H1 (cell line): ENCODE results near the gene CAMK1. TPM values are rescaled to one million over a fixed set of nuclear protein-coding genes. Genes with fewer than 3 reads are reported as not detected.

Source experiments
- CTCF ChIA-PET: fragments of 300-600 bp; sonication (Branson Sonifier 250); formaldehyde crosslinking; loops from one replicate; lab custom pipeline; 2021; ENCODE audit not compliant: partially characterized antibody; lab: Charles Lee
- POLR2A ChIA-PET: fragments of 300-600 bp; sonication (Branson Sonifier 250); formaldehyde crosslinking; loops from one replicate; lab custom pipeline; 2021; ENCODE audit warnings: inconsistent platforms; ENCODE audit not compliant: partially characterized antibody; lab: Charles Lee
- DNase-seq, 2 experiments: peaks; one replicate each; pipeline versions ENCODE4 v3.0.0 to v3.0.0-alpha.2; 2010 to 2022; ENCODE audit warnings: low spot score in 2 of 2, low read depth in 1 of 2, mixed read lengths in 1 of 2
- FAIRE-seq: peaks from 2 replicates; lab custom pipeline; 2011; peaks lifted over from hg19 to GRCh38; lab: Jason Lieb, UNC
- H2AFZ ChIP-seq: 2 replicates; pipeline ENCODE4 v1.8.1; 2012; ENCODE audit warnings: low read length, inconsistent platforms
- H2AK5ac ChIP-seq: 2 replicates; pipeline ENCODE4 v1.6.1; 2013; ENCODE audit warnings: low read depth, low read length
- H2BK120ac ChIP-seq: replicated peaks from 2 replicates; pipeline ENCODE3; 2013; ENCODE audit warnings: low read depth, low read length, inconsistent platforms
- H2BK12ac ChIP-seq: 2 replicates; pipeline ENCODE4 v1.6.1; 2013; ENCODE audit warnings: low read depth, low read length
- H2BK15ac ChIP-seq: 2 replicates; pipeline ENCODE4 v1.6.1; 2013; ENCODE audit warnings: low read length
- H2BK20ac ChIP-seq: 2 replicates; pipeline ENCODE4 v1.6.1; 2013; ENCODE audit warnings: low read length
- H2BK5ac ChIP-seq: 2 replicates; pipeline ENCODE4 v1.6.1; 2013; ENCODE audit warnings: low read depth, low read length
- H3K14ac ChIP-seq: 2 replicates; pipeline ENCODE4 v1.6.1; 2013; ENCODE audit warnings: inconsistent platforms; ENCODE audit not compliant: insufficient read length
- H3K18ac ChIP-seq: 2 replicates; pipeline ENCODE4 v1.6.1; 2013; ENCODE audit warnings: low read length; ENCODE audit errors: extremely low read depth
- H3K23ac ChIP-seq: 2 replicates; pipeline ENCODE4 v1.6.1; 2013; ENCODE audit warnings: inconsistent platforms; ENCODE audit not compliant: insufficient read length
- H3K23me2 ChIP-seq: 2 replicates; pipeline ENCODE4 v1.6.1; 2013; ENCODE audit warnings: low read depth, low read length
- H3K27ac ChIP-seq: 2 replicates; pipeline ENCODE4 v1.6.1; 2011; ENCODE audit warnings: low read depth, low read length, inconsistent platforms
- H3K27me3 ChIP-seq, 4 experiments: replicated peaks in 1 of 4; 1 replicate in 1 of 4; 2 replicates in 3 of 4; pipeline versions ENCODE4 v1.6.1 to v1.8.1; 2011 to 2013; ENCODE audit warnings: low read length in 3 of 4, mild to moderate bottlenecking in 3 of 4, inconsistent platforms in 2 of 4, mixed read lengths in 2 of 4, moderate library complexity in 1 of 4; ENCODE audit not compliant: control insufficient read depth in 3 of 4, insufficient read depth in 3 of 4; ENCODE audit errors: extremely low read depth in 1 of 4
- H3K36me3 ChIP-seq, 4 experiments: 2 replicates each; pipeline versions ENCODE4 v1.6.1 to v1.8.1; 2011 to 2013; ENCODE audit warnings: mild to moderate bottlenecking in 4 of 4, low read length in 3 of 4, moderate library complexity in 2 of 4, control low read depth in 1 of 4, inconsistent platforms in 1 of 4; ENCODE audit not compliant: insufficient read depth in 4 of 4, control insufficient read depth in 2 of 4
- H3K4ac ChIP-seq: replicated peaks from 2 replicates; pipeline ENCODE3; 2013; ENCODE audit warnings: low read length, low read depth, mixed read lengths, inconsistent platforms; ENCODE audit not compliant: insufficient read length
- H3K4me1 ChIP-seq, 4 experiments: replicated peaks in 1 of 4; 1 replicate in 1 of 4; 2 replicates in 3 of 4; pipeline versions ENCODE4 v1.6.1 to v1.8.1; 2011 to 2013; ENCODE audit warnings: low read length in 3 of 4, inconsistent platforms in 2 of 4, mixed read lengths in 1 of 4; ENCODE audit not compliant: insufficient read depth in 4 of 4, control insufficient read depth in 3 of 4
- H3K4me2 ChIP-seq, 2 experiments: 2 replicates each; pipeline versions ENCODE4 v1.6.1 to v1.8.1; 2011 to 2013; ENCODE audit warnings: low read depth in 2 of 2, low read length in 2 of 2, control low read depth in 1 of 2, inconsistent platforms in 1 of 2, mild to moderate bottlenecking in 1 of 2; ENCODE audit not compliant: insufficient read depth in 1 of 2
- H3K4me3 ChIP-seq, 4 experiments: fragments of 200-600, 300-600 bp in 1 of 4; sonication (generic), shearing (Covaris generic), sonication (Bioruptor Twin) in 1 of 4; 2 replicates each; pipeline versions ENCODE4 v1.5.1 to v1.8.1; 2011 to 2016; ENCODE audit warnings: low read length in 4 of 4, low read depth in 3 of 4, control low read depth in 2 of 4, inconsistent platforms in 2 of 4, mild to moderate bottlenecking in 2 of 4, mixed read lengths in 1 of 4, moderate library complexity in 1 of 4; ENCODE audit not compliant: insufficient read depth in 2 of 4; ENCODE audit errors: extremely low read depth in 1 of 4
- H3K56ac ChIP-seq: replicated peaks from 2 replicates; pipeline ENCODE3; 2013; ENCODE audit warnings: low read depth, mild to moderate bottlenecking, mixed read lengths, low read length, inconsistent platforms; ENCODE audit not compliant: insufficient read length
- H3K79me1 ChIP-seq: 2 replicates; pipeline ENCODE4 v1.6.1; 2013; ENCODE audit warnings: low read depth, low read length, control low read depth
- H3K79me2 ChIP-seq, 2 experiments: 2 replicates each; pipeline versions ENCODE4 v1.6.1 to v1.8.1; 2012 to 2013; ENCODE audit warnings: low read length in 2 of 2, mild to moderate bottlenecking in 2 of 2, inconsistent platforms in 1 of 2; ENCODE audit not compliant: insufficient read depth in 2 of 2, control insufficient read depth in 1 of 2
- H3K9ac ChIP-seq, 4 experiments: replicated peaks in 1 of 4; 1 replicate in 1 of 4; 2 replicates in 3 of 4; pipeline versions ENCODE4 v1.6.1 to v1.8.1; 2011 to 2013; ENCODE audit warnings: low read depth in 3 of 4, low read length in 3 of 4, control low read depth in 2 of 4, mild to moderate bottlenecking in 2 of 4, moderate library complexity in 2 of 4, inconsistent platforms in 1 of 4; ENCODE audit errors: extremely low read depth in 1 of 4
- H3K9me3 ChIP-seq, 2 experiments: 2 replicates each; pipeline versions ENCODE4 v1.6.1 to v1.8.1; 2012 to 2013; ENCODE audit warnings: mild to moderate bottlenecking in 2 of 2, moderate library complexity in 2 of 2, control low read depth in 1 of 2, inconsistent platforms in 1 of 2, low read depth in 1 of 2, low read length in 1 of 2, mixed read lengths in 1 of 2; ENCODE audit not compliant: insufficient read depth in 2 of 2
- H4K20me1 ChIP-seq, 2 experiments: replicated peaks in 1 of 2; 2 replicates each; pipeline versions ENCODE3 to v1.8.1; 2011 to 2013; ENCODE audit warnings: inconsistent platforms in 2 of 2, low read length in 2 of 2, mild to moderate bottlenecking in 1 of 2; ENCODE audit not compliant: insufficient read depth in 2 of 2, control insufficient read depth in 1 of 2
- H4K5ac ChIP-seq: 2 replicates; pipeline ENCODE4 v1.6.1; 2013; ENCODE audit warnings: low read length, low read depth, mixed read lengths, inconsistent platforms; ENCODE audit not compliant: insufficient read length
- H4K8ac ChIP-seq: 2 replicates; pipeline ENCODE4 v1.8.0; 2013; ENCODE audit warnings: mild to moderate bottlenecking, moderate library complexity, low read length, inconsistent platforms; ENCODE audit not compliant: insufficient read depth; ENCODE audit errors: extremely low read depth
- H4K91ac ChIP-seq: replicated peaks from 2 replicates; pipeline ENCODE3; 2013; ENCODE audit warnings: low read length, mixed read lengths, inconsistent platforms; ENCODE audit not compliant: insufficient read length
- CEBPB ChIP-seq: IDR thresholded peaks from 2 replicates; pipeline ENCODE4 v1.6.1; 2012; ENCODE audit warnings: low read depth, low read length
- CTBP2 ChIP-seq: IDR thresholded peaks from 2 replicates; pipeline ENCODE4 v1.7.0; 2011; ENCODE audit warnings: borderline replicate concordance, mild to moderate bottlenecking, moderate library complexity, mixed read lengths, low read length; ENCODE audit not compliant: insufficient read depth, insufficient read length
- E2F6 ChIP-seq: IDR thresholded peaks from 2 replicates; pipeline ENCODE4 v1.6.1; 2012; ENCODE audit warnings: inconsistent platforms
- JUND ChIP-seq: IDR thresholded peaks from 2 replicates; pipeline ENCODE4 v1.6.1; 2011; ENCODE audit warnings: mild to moderate bottlenecking, improper control_type of control experiment, low read length
- NANOG ChIP-seq: IDR thresholded peaks from 2 replicates; pipeline ENCODE4 v1.6.1; 2011; ENCODE audit warnings: low read length, low read depth, mild to moderate bottlenecking, inconsistent platforms; ENCODE audit not compliant: insufficient read depth, poor library complexity, severe bottlenecking
- NRF1 ChIP-seq: IDR thresholded peaks from 2 replicates; pipeline ENCODE4 v1.6.1; 2011; ENCODE audit warnings: mild to moderate bottlenecking, low read depth, low read length, improper control_type of control experiment
- RAD21 ChIP-seq, 2 experiments: IDR thresholded peaks in 1 of 2; conservative IDR thresholded peaks in 1 of 2; 2 replicates each; pipeline ENCODE4 v1.6.1; 2011; ENCODE audit warnings: low read depth in 2 of 2, low read length in 2 of 2, improper control_type of control experiment in 1 of 2, inconsistent platforms in 1 of 2, mild to moderate bottlenecking in 1 of 2, moderate library complexity in 1 of 2
- SIN3A ChIP-seq, 2 experiments: IDR thresholded peaks in 1 of 2; conservative IDR thresholded peaks in 1 of 2; 2 replicates each; pipeline ENCODE4 v1.6.1; 2011 to 2012; ENCODE audit warnings: low read length in 2 of 2, improper control_type of control experiment in 1 of 2, low read depth in 1 of 2, mild to moderate bottlenecking in 1 of 2
- SIX5 ChIP-seq: IDR thresholded peaks from 2 replicates; pipeline ENCODE4 v1.6.1; 2011; ENCODE audit warnings: mild to moderate bottlenecking, low read depth, low read length
- SP4 ChIP-seq: IDR thresholded peaks from 2 replicates; pipeline ENCODE4 v1.6.1; 2012; ENCODE audit warnings: low read length, inconsistent platforms
- SUZ12 ChIP-seq: fragments of 200-600 bp; sonication (generic); IDR thresholded peaks from 2 replicates; pipeline ENCODE4 v1.6.1; 2012; ENCODE audit warnings: mild to moderate bottlenecking, inconsistent platforms, low read length, moderate library complexity, mixed read lengths
- YY1 ChIP-seq: IDR thresholded peaks from 2 replicates; pipeline ENCODE4 v1.6.1; 2011; ENCODE audit warnings: low read depth, mild to moderate bottlenecking, low read length
- ZNF274 ChIP-seq: IDR thresholded peaks from 2 replicates; pipeline ENCODE4 v1.7.0; 2012; ENCODE audit warnings: low read length, borderline replicate concordance; ENCODE audit errors: extremely low read depth
- WGBS, 2 experiments: shearing (Covaris generic) in 1 of 2; methylation state at CpG; one replicate each; pipeline versions ENCODE4 v1.1.6 to v1.1.7; 2013 to 2015; ENCODE audit warnings: low lambda C conversion rate in 2 of 2, mixed read lengths in 2 of 2, inconsistent platforms in 1 of 2, low coverage in 1 of 2, missing lambda C conversion rate in 1 of 2; ENCODE audit not compliant: insufficient replicate concordance in 2 of 2, insufficient coverage in 1 of 2, insufficient read length in 1 of 2; ENCODE audit errors: extremely low coverage in 1 of 2, missing lambda C conversion rate in 1 of 2; 5-methylcytosine and 5-hydroxymethylcytosine counted together
- polyA plus RNA-seq, 7 experiments: library from polyadenylated mRNA; depleted of rRNA in 3 of 7; stranded (reverse) in 5 of 7; unstranded in 2 of 7; fragments of >200 nt in 5 of 7; fragments of 200-250 nt in 2 of 7; gene quantifications; 1 replicate in 5 of 7; 2 replicates in 1 of 7; 4 replicates in 1 of 7; pipeline versions ENCODE4 v1.2.1 to v1.2.3, GENCODE V29; 2011 to 2013; ENCODE audit warnings: missing spikeins in 2 of 7, mixed read lengths in 2 of 7
- total RNA-seq: library from RNA; stranded (reverse); fragmentation: NEBNext Ultra II Directional; extraction: Animal tissue kit (Norgen Biotek cat#: 25700); gene quantifications from 2 replicates; pipeline ENCODE4 v1.2.1, GENCODE V29; 2021

The CAMK1 gene
- total and polyA plus RNA-seq, 2 of the 8 experiments (the other 6 are each of a cell fraction or from before 2014, with no cell fraction given), result 4.9 to 5.1 TPM

- WGBS, 2 experiments, result 92% methylated on average over 1 of the region's 1 CpG; no CpG with 5 or more reads in 1 of the 2 experiments
- TF ChIP-seq SP4 (no peak), ZNF274 (no peak), RAD21 (IDR thresholded peaks at IDR 0.05 in 1 of 2, conservative IDR thresholded peaks at IDR 0.05 in 1 of 2; ENCODE audit: low read depth in 2 of 2, low read length in 2 of 2) (no peak), CEBPB (no peak), SUZ12 (no peak), NRF1 (no peak), SIN3A (conservative IDR thresholded peaks at IDR 0.05 in 1 of 2, IDR thresholded peaks at IDR 0.05 in 1 of 2; ENCODE audit: low read depth in 1 of 2, low read length in 2 of 2) (no peak), SIX5 (no peak), JUND (no peak), E2F6 (no peak), YY1 (no peak), CTBP2 (no peak), NANOG (no peak)
Measured at GRCh38 chr3:9742560-9742959, 27.2 kb downstream of the CAMK1 start.

More at GRCh38 chr3:9742560-9742959, 27.2 kb downstream of the CAMK1 start:
- H4K91ac ChIP-seq, result no peak overlapping the region
- H3K4ac ChIP-seq, result no peak overlapping the region
- POLR2A ChIA-PET, result interaction anchor here (0.6 to 6.7 kb wide), 2 partner anchors 10 to 27 kb away, joined by 3 to 56 read pairs; partner anchors contain the start of genes BRPF1 and CAMK1
- DNase-seq (no peak), FAIRE-seq (no peak)
- CTCF ChIA-PET, result interaction anchor here (1.6 kb wide), 1 partner anchor 15 kb away, joined by 6 read pairs; no protein-coding TSS in a partner anchor
- no peaks in the 10 kb centered on the region for H3K23me2 ChIP-seq
- H3K4me1 ChIP-seq, result no peaks in the 10 kb centered on the region
- no peak overlapping the region for H2BK15ac ChIP-seq
- H3K23ac ChIP-seq, result no peak overlapping the region
- H4K20me1 ChIP-seq, result peaks cover 2 to 14% of the 10 kb centered on the region in 2 experiments
- 0 out of 7 replicates have a peak, but pooled peaks cover 0 to 2% (median 0%) of the 10 kb centered on the region in 4 experiments for H3K27me3 ChIP-seq
- H3K4me3 ChIP-seq, result no peak overlapping the region
- no peak overlapping the region for H2BK12ac ChIP-seq
- H2BK120ac ChIP-seq, result no peak overlapping the region
- no peak overlapping the region for H3K9ac ChIP-seq
- H3K27ac ChIP-seq, result no peak overlapping the region
- no peak overlapping the region; the same call in 1 of the 2 replicates for H4K8ac ChIP-seq
- no peaks in the 10 kb centered on the region for H3K79me2 ChIP-seq
- H3K14ac ChIP-seq, result no peak overlapping the region
- no peak overlapping the region for H3K18ac ChIP-seq
- no peaks in the 10 kb centered on the region for H3K9me3 ChIP-seq
- no peak overlapping the region for H2AK5ac ChIP-seq
- no peak overlapping the region for H4K5ac ChIP-seq
- H3K79me1 ChIP-seq, result peaks cover 5% of the 10 kb centered on the region; the same call in 1 of the 2 replicates
- no peak overlapping the region for H3K56ac ChIP-seq
- H2BK5ac ChIP-seq, result no peak overlapping the region
- peaks cover 65 to 98% (median 92%) of the 10 kb centered on the region in 4 experiments for H3K36me3 ChIP-seq
- no peak overlapping the region for H2BK20ac ChIP-seq
- H3K4me2 ChIP-seq, result no peak overlapping the region
- no peak overlapping the region for H2AFZ ChIP-seq
